WTC11 (cell line): ENCODE results near the gene PIK3CA.

ENCODE experiments used
- CTCF ChIP-seq: fragments of 200-600 bp; IDR thresholded peaks from 2 replicates; pipeline ENCODE4 v1.8.0; 2022; ENCODE audit warnings: antibody characterized with exemption
- TF ChIP-seq, protein P1 (sequence below): sonication (generic); formaldehyde crosslinking; IDR thresholded peaks from 2 replicates; pipeline ENCODE4 v1.8.0; 2023; ENCODE audit warnings: mild to moderate bottlenecking, missing genetic modification reagents

DNA sequence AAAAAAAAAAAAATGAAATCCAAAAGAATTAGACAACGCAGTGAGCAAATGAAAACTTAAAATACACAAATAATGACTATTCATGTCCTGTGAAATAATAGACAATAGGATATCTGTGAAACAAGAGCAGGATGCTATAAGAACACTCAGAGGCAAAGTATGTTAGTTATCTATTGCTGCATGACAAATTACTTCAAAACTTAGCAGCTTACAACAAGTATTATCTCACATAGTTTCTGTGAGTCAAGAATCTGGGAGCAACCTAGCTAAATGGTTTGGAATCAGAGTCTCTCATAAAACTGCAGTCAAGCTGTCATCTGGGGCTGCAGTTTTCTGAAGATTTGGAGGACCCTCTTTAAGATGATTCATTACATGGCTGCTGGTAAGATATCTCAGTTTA, 40.1 kb upstream of the PIK3CA start:
- no peak for TF ChIP-seq CTCF
- TF ChIP-seq, protein P1, sequence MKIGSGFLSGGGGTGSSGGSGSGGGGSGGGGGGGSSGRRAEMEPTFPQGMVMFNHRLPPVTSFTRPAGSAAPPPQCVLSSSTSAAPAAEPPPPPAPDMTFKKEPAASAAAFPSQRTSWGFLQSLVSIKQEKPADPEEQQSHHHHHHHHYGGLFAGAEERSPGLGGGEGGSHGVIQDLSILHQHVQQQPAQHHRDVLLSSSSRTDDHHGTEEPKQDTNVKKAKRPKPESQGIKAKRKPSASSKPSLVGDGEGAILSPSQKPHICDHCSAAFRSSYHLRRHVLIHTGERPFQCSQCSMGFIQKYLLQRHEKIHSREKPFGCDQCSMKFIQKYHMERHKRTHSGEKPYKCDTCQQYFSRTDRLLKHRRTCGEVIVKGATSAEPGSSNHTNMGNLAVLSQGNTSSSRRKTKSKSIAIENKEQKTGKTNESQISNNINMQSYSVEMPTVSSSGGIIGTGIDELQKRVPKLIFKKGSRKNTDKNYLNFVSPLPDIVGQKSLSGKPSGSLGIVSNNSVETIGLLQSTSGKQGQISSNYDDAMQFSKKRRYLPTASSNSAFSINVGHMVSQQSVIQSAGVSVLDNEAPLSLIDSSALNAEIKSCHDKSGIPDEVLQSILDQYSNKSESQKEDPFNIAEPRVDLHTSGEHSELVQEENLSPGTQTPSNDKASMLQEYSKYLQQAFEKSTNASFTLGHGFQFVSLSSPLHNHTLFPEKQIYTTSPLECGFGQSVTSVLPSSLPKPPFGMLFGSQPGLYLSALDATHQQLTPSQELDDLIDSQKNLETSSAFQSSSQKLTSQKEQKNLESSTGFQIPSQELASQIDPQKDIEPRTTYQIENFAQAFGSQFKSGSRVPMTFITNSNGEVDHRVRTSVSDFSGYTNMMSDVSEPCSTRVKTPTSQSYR (CRISPR knock-in tag), result no peak
